ENCODE data around the gene SLC4A11.

- TF ChIP-seq CTCF (conservative IDR thresholded peaks at IDR 0.05 in 1 of 2, IDR thresholded peaks at IDR 0.05 in 1 of 2; ENCODE audit: low read depth in 1 of 2, low read length in 2 of 2), result no peak
- TF ChIP-seq EZH2 (IDR thresholded peaks at IDR 0.05; ENCODE audit: low read length, missing control alignments), result no peak
Observed at GRCh38 chr20:3281437-3281836, 42.4 kb upstream of the SLC4A11 start.

All from fibroblast of lung (primary cell).